ENCODE results near the gene TAF1A.
A peak's percentile ranks its signal among the peaks of the same experiment; 100 is the strongest.

The TAF1A gene

DNA sequence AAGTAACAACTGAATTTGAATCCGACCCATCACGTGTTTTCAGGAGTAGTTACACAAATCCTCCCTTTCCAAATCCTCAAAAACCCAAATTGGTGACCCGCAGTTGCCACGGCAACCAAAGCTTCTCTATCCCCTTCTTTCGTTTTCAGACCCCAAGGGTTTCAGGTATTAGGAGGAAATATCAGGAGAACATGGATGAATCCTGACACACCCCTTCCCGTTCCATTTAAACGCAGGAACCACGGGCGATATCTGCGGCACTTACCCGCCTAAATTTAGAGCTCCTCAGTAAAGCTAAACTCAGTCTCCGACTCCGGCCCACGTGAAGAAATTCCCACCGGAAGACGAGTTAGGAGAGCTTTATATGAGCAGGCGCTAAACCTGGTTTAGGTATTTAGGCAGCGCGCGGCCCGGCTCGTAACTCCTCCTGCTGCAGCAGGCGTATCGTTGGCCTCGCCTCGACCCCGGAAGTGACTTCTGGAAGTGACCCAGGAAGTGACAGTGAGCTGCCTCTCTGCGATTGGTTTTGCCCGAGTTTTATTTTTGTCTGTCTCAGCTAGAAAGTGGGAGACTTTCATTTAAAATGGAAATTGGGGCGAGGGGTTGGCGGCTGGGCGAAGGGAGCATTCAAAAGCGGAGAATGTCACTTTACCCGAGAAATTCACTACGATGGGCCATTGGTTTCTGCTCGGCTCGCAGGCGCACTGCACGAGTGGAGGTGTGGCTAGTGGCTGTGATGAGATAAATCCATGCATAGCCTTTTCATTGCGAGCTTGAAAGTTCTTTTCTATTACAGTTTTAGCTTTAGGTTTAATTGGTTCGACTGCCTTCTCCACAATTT is at the start of gene TAF1A:
Gene TAF1A, minus strand, starts transcription at position 472 of the 841 bp plus-strand sequence.
- Mint-ChIP-seq H3K36me3 (ENCODE audit: low read depth) (peaks cover 17% of the 10 kb centered on the region), H3K9me3 (no peaks in the 10 kb centered on the region), H3K4me1 (ENCODE audit: low read depth) (peaks cover 29% of the 10 kb centered on the region), H3K27me3 (ENCODE audit: low read depth) (peaks cover 6% of the 10 kb centered on the region), H3K27ac (peak within 1 kb of the TSS; percentile 96), H3K4me3 (peak within 1 kb of the TSS; percentile 94)
- peak; percentile 82 for DNase-seq (ENCODE audit: low spot score)

DNA sequence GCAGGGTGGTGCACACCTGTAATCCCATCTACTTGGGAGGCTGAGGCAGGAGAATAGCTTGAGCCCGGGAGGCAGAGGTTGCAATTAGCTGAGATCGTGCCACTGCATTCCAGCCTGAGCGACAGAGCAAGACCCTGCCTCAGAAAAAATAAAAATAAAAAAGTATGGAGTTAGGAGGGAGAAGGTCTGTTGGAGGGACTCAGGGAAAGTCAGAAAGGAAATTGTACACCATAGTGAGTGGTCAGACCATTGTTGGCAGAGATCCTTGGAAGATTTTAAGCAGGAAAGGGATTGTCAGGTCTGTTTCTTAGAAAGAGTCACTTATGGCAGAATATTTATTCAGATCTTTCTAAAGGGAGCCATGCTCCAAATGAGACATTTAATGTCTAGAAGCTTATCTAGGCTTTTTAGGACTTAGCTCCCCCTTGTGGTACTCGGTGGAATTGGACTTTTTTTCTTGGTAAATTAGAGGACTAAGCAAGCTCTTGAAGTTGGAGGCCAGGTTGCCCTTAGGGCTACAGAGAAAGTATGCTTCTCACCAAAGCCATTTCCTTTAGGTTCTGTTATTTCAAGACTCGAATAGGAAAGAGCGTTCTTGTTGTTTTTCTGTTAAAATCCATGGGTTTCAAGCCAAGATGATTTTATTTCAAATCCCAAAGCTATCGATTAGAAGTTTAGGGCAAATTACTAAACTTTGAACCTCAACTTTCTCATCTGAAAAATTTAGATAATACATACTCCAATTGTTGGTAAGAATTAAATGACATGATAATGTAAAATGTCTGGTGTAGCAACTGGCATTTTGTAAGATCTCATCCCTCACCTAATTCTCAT is 44.7 kb upstream of the TAF1A start:
- Mint-ChIP-seq H3K36me3 (ENCODE audit: low read depth) (peaks cover 41% of the 10 kb centered on the region), H3K27me3 (ENCODE audit: low read depth) (no peaks in the 10 kb centered on the region), H3K27ac (no peak overlapping the region), H3K4me3 (no peak overlapping the region), H3K9me3 (no peaks in the 10 kb centered on the region), H3K4me1 (ENCODE audit: low read depth) (peaks cover 10% of the 10 kb centered on the region)
- peak; percentile 53 for DNase-seq (ENCODE audit: low spot score)

DNA sequence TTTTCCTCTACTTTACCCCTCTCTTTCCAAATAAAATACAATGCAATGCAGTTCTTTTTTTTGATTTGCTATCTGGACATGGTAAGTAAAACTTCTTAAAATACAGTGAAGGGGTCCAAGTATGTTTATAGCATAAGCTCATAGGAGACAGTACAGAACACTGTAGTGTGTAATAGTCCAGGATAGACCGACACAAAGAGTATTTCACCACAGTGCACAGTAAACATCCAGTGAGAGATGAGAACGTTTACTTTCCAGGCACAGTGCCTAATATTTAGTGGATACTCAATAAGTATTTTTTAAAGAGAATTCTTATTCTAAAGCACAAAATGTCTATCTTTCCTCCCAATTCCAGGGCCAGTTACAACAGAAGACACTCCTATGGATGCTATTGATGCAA is 43.0 kb upstream of the TAF1A start:
- no peak overlapping the region for H3K27ac Mint-ChIP-seq
- no peak overlapping the region for H3K4me3 Mint-ChIP-seq

DNA sequence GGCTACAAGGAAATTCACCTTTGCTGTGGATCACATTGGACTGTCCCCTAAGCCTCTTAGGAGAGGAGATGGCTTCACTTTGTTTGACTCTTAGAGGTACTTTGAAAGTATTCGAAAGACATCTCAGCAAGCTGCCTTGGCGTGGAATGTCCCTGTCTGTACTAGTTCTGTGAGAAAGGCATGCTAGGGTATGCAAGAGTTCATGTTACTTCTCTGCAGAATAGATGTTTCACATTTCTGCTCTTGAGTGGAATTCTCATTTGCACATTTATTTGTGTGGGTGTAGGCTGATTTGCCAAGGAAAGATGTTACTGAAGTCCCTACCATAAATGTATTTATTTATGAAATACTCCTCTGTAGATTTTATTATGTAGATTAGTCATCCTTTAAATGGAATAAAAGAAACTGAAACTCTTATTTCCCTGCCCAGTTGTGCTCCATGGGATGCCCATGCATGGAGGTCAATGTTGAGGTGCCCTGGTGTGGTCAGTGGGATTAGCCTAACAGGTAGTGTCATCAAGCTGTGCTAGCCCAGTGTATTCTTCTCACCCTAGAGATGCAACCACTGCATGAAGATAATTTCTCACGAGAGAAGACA is 42.0 kb upstream of the TAF1A start:
- Mint-ChIP-seq H3K36me3 (ENCODE audit: low read depth) (peaks cover 46% of the 10 kb centered on the region), H3K4me1 (ENCODE audit: low read depth) (peaks cover 10% of the 10 kb centered on the region)
- DNase-seq (ENCODE audit: low spot score), result no peak

More for the DNA sequence above, 43.0 kb upstream of the TAF1A start:
- DNase-seq (ENCODE audit: low spot score), result no peak
- H3K9me3 Mint-ChIP-seq, result no peaks in the 10 kb centered on the region
- H3K36me3 Mint-ChIP-seq (ENCODE audit: low read depth), result peaks cover 45% of the 10 kb centered on the region
- peaks cover 10% of the 10 kb centered on the region for H3K4me1 Mint-ChIP-seq (ENCODE audit: low read depth)
- no peaks in the 10 kb centered on the region for H3K27me3 Mint-ChIP-seq (ENCODE audit: low read depth)

DNA sequence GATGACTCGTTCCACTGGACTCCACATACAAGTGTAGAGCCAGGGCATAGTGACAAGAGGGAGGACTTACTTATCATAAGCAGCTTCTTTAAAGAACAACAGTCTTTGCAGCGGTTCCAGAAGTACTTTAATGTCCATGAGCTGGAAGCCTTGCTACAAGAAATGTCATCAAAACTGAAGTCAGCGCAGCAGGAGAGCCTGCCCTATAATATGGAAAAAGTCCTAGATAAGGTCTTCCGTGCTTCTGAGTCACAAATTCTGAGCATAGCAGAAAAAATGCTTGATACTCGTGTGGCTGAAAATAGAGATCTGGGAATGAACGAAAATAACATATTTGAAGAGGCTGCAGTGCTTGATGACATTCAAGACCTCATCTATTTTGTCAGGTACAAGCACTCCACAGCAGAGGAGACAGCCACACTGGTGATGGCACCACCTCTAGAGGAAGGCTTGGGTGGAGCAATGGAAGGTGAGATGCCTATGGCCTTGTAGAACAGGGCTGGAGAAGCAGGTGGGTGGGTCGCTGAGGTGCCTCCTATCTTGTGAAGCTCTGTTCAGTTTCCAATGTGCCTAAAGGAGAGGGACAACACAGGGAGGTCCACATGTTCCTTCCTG is 40.3 kb upstream of the TAF1A start:
- peaks cover 10% of the 10 kb centered on the region for H3K4me1 Mint-ChIP-seq (ENCODE audit: low read depth)
- H3K36me3 Mint-ChIP-seq (ENCODE audit: low read depth), result peaks cover 45% of the 10 kb centered on the region
- no peaks in the 10 kb centered on the region for H3K27me3 Mint-ChIP-seq (ENCODE audit: low read depth)
- no peak overlapping the region for H3K4me3 Mint-ChIP-seq
- H3K27ac Mint-ChIP-seq, result no peak overlapping the region
- H3K9me3 Mint-ChIP-seq, result no peaks in the 10 kb centered on the region
- no peak for DNase-seq (ENCODE audit: low spot score)

More for the DNA sequence above, 42.0 kb upstream of the TAF1A start:
- H3K4me3 Mint-ChIP-seq, result no peak overlapping the region
- H3K27ac Mint-ChIP-seq, result no peak overlapping the region
- no peaks in the 10 kb centered on the region for H3K27me3 Mint-ChIP-seq (ENCODE audit: low read depth)
- no peaks in the 10 kb centered on the region for H3K9me3 Mint-ChIP-seq

DNA sequence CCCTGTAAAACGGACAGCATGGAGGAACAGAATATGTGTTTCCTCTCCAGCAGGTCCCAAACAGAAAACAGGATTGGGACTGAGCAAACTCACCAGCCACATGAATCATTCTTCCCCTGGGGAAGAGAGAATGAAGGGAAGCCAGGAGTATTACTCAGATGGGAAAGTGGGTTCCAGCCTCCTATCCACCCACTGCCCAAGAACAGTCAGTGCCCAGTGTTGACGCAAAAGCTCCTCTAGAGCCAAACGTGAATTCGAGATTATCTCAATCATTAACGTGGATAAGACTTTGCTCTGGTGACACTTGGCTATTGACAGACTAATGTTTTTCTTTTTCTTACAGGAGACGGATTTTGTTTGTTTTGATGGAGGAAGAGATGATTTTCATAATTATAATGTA is 37.5 kb upstream of the TAF1A start:
- no peaks in the 10 kb centered on the region for H3K4me1 Mint-ChIP-seq (ENCODE audit: low read depth)
- no peaks in the 10 kb centered on the region for H3K9me3 Mint-ChIP-seq
- DNase-seq (ENCODE audit: low spot score), result no peak
- no peak overlapping the region for H3K27ac Mint-ChIP-seq
- H3K36me3 Mint-ChIP-seq (ENCODE audit: low read depth), result peaks cover 44% of the 10 kb centered on the region
- no peaks in the 10 kb centered on the region for H3K27me3 Mint-ChIP-seq (ENCODE audit: low read depth)
- H3K4me3 Mint-ChIP-seq, result no peak overlapping the region

DNA sequence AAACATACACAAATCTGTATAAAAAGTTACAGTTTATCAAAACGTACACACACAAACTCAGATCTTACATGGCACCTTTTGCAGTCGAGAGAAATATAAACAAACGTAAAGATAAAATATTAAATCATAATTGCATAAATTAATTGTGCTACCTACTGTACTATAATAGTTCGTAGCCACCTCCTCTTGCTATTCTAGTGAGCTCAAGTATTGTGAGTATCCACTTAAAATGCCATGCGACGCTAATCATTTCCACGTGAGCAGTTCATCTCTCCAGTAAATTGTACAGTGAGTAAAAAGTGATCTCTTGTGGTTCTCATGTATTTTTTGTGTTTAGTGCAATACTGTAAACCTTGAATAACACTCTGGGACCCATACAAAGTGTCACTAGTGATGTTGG is 34.5 kb upstream of the TAF1A start:
- Mint-ChIP-seq H3K27me3 (ENCODE audit: low read depth) (no peaks in the 10 kb centered on the region), H3K27ac (no peak overlapping the region), H3K4me3 (no peak overlapping the region), H3K9me3 (no peaks in the 10 kb centered on the region), H3K36me3 (ENCODE audit: low read depth) (peaks cover 40% of the 10 kb centered on the region), H3K4me1 (ENCODE audit: low read depth) (peaks cover 10% of the 10 kb centered on the region)
- DNase-seq (ENCODE audit: low spot score), result no peak

DNA sequence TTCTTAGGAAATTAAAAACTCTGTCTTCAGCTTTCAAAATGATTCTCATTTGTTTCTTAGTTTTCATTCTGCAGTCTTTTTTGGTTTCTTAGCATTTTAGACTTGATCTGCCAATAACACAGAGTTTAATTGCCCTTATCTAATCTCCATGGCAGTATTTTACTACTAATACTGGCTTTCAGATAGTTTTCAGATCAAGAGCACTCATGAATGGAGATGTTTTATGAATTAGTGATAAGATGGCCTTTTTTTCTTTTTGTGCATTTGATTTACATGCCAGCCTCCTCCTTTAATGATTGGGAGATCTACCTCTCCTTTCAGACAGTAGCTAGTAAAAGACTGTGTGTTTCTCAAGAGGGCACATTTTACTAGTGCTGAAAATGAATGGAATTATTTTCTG is 33.7 kb upstream of the TAF1A start:
- H3K4me1 Mint-ChIP-seq (ENCODE audit: low read depth), result peaks cover 15% of the 10 kb centered on the region
- H3K4me3 Mint-ChIP-seq, result no peak overlapping the region
- no peak for DNase-seq (ENCODE audit: low spot score)
- H3K27ac Mint-ChIP-seq, result no peak overlapping the region
- no peaks in the 10 kb centered on the region for H3K27me3 Mint-ChIP-seq (ENCODE audit: low read depth)
- no peaks in the 10 kb centered on the region for H3K9me3 Mint-ChIP-seq
- peaks cover 34% of the 10 kb centered on the region for H3K36me3 Mint-ChIP-seq (ENCODE audit: low read depth)

DNA sequence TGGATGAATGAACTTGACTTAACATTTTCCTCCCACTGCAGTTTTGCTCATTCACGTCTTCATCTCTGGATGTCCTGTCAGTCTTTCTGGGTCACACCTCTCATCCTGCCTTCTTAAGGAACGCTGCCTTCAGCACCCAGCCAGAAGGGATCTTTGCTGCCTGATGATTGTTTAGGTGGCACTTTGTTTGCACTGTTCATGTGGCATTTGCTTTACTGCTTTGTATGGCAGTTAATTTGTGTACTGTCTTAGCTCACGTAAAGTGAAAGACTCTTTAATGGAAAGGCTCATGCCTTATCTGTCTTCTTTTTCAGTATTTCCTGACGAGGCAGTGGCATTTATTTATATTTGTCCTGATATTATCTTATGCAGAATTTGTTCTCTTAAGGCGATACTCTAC is 33.0 kb upstream of the TAF1A start:
- no peaks in the 10 kb centered on the region for H3K9me3 Mint-ChIP-seq
- no peak for DNase-seq (ENCODE audit: low spot score)
- H3K36me3 Mint-ChIP-seq (ENCODE audit: low read depth), result peaks cover 27% of the 10 kb centered on the region
- no peak overlapping the region for H3K27ac Mint-ChIP-seq
- H3K4me3 Mint-ChIP-seq, result no peak overlapping the region
- H3K27me3 Mint-ChIP-seq (ENCODE audit: low read depth), result no peaks in the 10 kb centered on the region
- H3K4me1 Mint-ChIP-seq (ENCODE audit: low read depth), result peaks cover 15% of the 10 kb centered on the region

DNA sequence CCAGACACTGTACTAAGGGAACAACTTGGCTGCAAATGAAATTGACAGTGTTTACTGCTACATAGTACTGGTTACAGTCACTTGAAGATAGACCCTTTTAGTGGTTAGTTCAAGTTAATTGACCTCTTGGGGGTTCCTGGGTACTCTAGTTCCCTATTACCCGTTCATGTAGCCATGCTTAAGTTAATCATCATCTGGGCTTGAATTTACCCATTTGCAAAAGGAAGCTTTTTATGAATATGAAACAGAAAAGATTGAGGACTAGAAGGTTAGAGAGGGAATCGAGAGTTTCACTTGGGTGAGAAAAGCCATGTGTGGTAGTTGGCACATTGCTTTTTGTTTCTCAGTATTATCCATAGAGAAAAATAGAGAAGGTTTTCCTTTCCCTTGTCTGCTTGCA is 30.8 kb upstream of the TAF1A start:
- H3K36me3 Mint-ChIP-seq (ENCODE audit: low read depth), result peaks cover 16% of the 10 kb centered on the region
- DNase-seq (ENCODE audit: low spot score), result no peak
- peaks cover 12% of the 10 kb centered on the region for H3K27me3 Mint-ChIP-seq (ENCODE audit: low read depth)
- H3K9me3 Mint-ChIP-seq, result no peaks in the 10 kb centered on the region
- H3K27ac Mint-ChIP-seq, result no peak overlapping the region
- no peak overlapping the region for H3K4me3 Mint-ChIP-seq
- peaks cover 19% of the 10 kb centered on the region for H3K4me1 Mint-ChIP-seq (ENCODE audit: low read depth)

DNA sequence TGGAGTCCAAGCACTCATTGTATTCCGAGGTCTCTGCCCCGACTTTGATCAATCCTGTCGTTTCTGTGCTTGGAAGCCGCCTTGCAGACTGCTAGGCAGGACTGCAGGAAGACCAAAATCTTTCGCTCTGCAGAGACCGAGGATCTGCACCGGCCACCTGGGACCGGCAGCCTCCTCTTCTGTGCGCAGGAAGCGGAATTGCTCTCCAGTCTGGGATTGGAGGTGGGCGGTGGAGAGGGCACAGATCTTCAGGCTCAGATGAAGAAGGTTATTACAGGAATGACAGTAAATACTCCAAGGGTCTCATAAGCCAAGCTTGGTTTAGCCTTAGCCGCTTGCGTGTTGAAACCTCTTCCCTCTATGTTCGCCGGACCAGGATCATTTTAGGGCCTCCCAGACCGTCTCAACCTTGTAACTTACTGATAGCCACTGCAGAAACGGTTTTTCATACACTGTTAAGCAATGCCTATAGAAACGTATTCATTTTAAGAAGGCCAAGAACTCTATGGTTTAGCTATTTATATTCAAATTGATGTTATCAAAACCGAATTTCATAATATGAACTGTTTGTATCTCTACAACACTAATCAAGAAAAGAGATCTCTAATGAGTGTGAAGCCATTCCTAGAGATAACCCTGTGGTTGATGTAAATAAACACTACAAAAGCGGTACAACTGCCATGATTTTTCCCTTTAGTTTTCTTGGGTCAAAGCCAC is 29.3 kb upstream of the TAF1A start:
- DNase-seq (ENCODE audit: low spot score), result no peak

DNA sequence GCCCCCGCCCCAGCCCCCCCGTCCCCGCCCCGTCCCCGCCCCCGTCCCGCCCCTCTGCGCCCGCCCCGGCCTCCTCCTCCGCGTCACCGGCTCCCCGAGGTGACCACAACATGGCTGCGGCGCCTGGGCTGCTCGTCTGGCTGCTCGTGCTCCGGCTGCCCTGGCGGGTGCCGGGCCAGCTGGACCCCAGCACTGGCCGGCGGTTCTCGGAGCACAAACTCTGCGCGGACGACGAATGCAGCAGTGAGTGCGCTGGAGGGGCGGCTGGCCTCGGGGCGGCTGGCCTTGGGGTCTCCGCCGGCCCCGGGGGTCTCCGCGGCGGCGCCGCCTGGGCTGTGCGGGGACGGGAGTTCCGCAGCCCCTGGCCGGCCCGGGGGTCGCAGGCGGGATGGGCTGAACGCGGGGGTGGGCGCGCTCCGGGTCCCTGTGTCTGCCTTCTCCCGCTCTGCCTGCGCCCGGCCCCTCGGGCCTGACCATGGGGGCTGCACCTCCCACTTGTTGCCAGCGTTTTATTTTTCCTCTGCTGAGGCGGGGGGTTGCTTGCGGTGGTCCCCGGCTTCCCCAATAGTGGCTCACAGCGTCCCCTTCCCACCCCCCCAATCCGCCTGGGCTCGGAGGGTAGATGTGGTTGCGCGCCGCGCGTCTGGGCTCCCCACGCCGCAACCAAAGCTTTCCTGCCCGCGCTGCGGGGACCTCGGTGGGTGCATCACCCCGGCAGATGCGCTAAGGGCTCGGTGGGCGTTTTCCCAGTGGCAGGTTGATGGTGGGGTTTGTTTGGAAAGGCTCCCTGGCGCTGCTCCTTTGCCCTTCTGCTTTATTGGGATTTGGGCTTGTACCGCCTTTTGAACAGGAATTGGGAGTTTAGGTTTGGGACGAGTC is 28.5 kb upstream of the TAF1A start, which contains the start of gene MIA3:
Gene MIA3, plus strand, starts transcription at position 97 of the 879 bp plus-strand sequence. Its CDS starts 14 bp downstream, at position 111.
- DNase-seq (ENCODE audit: low spot score), result peak; percentile 67
- Mint-ChIP-seq H3K4me3 (peak within 1 kb of the TSS; percentile 88), H3K4me1 (ENCODE audit: low read depth) (peaks cover 19% of the 10 kb centered on the region), H3K36me3 (ENCODE audit: low read depth) (peaks cover 14% of the 10 kb centered on the region), H3K27ac (peak within 1 kb of the TSS; percentile 87), H3K9me3 (no peaks in the 10 kb centered on the region), H3K27me3 (ENCODE audit: low read depth) (peaks cover 30% of the 10 kb centered on the region)

More for the DNA sequence above, 29.3 kb upstream of the TAF1A start:
- Mint-ChIP-seq H3K4me3 (peak overlapping the region; percentile 84), H3K27me3 (ENCODE audit: low read depth) (peaks cover 24% of the 10 kb centered on the region), H3K27ac (peak overlapping the region; percentile 65), H3K36me3 (ENCODE audit: low read depth) (peaks cover 14% of the 10 kb centered on the region), H3K4me1 (ENCODE audit: low read depth) (peaks cover 19% of the 10 kb centered on the region), H3K9me3 (no peaks in the 10 kb centered on the region)

Data from T-helper 2 cell treated with Interferon-gamma antibody and Interleukin-4, amounts not matched to agents 5 μg/mL and 100 μg/mL, for 36 hours (primary cell).